Mammary epithelial cell (primary cell): ENCODE measurements around the gene ZDHHC24.

Source experiments
- EZH2 ChIP-seq: IDR thresholded peaks from 2 replicates; pipeline ENCODE4 v1.6.1; 2012; ENCODE audit warnings: low read length, inconsistent platforms, borderline replicate concordance
- TF ChIP-seq, protein P1 (sequence below), 2 donors: IDR thresholded peaks in 1 of 2; conservative IDR thresholded peaks in 1 of 2; 2 replicates each; pipeline ENCODE4 v1.5.1; 2011 to 2012; ENCODE audit warnings: inconsistent platforms in 2 of 2, low read length in 2 of 2, mild to moderate bottlenecking in 2 of 2, control low read depth in 1 of 2, low read depth in 1 of 2; ENCODE audit not compliant: insufficient read depth in 1 of 2; ENCODE audit errors: extremely low read depth in 1 of 2

GRCh38 chr11:66473167-66473566 is 72.7 kb downstream of the ZDHHC24 start:
- TF ChIP-seq, protein P1, sequence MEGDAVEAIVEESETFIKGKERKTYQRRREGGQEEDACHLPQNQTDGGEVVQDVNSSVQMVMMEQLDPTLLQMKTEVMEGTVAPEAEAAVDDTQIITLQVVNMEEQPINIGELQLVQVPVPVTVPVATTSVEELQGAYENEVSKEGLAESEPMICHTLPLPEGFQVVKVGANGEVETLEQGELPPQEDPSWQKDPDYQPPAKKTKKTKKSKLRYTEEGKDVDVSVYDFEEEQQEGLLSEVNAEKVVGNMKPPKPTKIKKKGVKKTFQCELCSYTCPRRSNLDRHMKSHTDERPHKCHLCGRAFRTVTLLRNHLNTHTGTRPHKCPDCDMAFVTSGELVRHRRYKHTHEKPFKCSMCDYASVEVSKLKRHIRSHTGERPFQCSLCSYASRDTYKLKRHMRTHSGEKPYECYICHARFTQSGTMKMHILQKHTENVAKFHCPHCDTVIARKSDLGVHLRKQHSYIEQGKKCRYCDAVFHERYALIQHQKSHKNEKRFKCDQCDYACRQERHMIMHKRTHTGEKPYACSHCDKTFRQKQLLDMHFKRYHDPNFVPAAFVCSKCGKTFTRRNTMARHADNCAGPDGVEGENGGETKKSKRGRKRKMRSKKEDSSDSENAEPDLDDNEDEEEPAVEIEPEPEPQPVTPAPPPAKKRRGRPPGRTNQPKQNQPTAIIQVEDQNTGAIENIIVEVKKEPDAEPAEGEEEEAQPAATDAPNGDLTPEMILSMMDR (conservative IDR thresholded peaks at IDR 0.05 in 1 of 2, IDR thresholded peaks at IDR 0.05 in 1 of 2; ENCODE audit: extremely low read depth in 1 of 2, insufficient read depth in 1 of 2, low read depth in 1 of 2, low read length in 2 of 2): no peak
- TF ChIP-seq EZH2: no peak
